Liver (tissue), 3 donors: ENCODE data around the gene KIFBP.

ENCODE experiments used
- EGR1 ChIP-seq, 2 donors: IDR thresholded peaks; 2 replicates each; pipeline ENCODE4 v1.6.1; 2016 to 2018; ENCODE audit warnings: antibody characterized with exemption in 2 of 2, low read depth in 2 of 2
- HNF4A ChIP-seq, 2 donors: conservative IDR thresholded peaks; 2 replicates each; pipeline ENCODE4 v1.6.1; 2016; ENCODE audit warnings: antibody characterized with exemption in 2 of 2, mild to moderate bottlenecking in 2 of 2
- JUND ChIP-seq, 2 donors: IDR thresholded peaks; 2 replicates each; pipeline ENCODE4 v1.6.1; 2016; ENCODE audit warnings: antibody characterized with exemption in 2 of 2
- RAD21 ChIP-seq, 2 donors: IDR thresholded peaks; 2 replicates each; pipeline ENCODE4 v1.6.1; 2016; ENCODE audit warnings: antibody characterized with exemption in 2 of 2, mild to moderate bottlenecking in 2 of 2
- SP1 ChIP-seq: IDR thresholded peaks from 2 replicates; pipeline ENCODE4 v1.6.1; 2018; ENCODE audit warnings: antibody characterized with exemption, mild to moderate bottlenecking
- YY1 ChIP-seq: IDR thresholded peaks from 2 replicates; pipeline ENCODE4 v1.6.1; 2016; ENCODE audit warnings: antibody characterized with exemption, mild to moderate bottlenecking
- TF ChIP-seq, protein P1 (sequence below): fragments of 150-350 bp; IDR thresholded peaks from 2 replicates; pipeline ENCODE4 v1.5.1; 2017; ENCODE audit warnings: improper control_type of control experiment, low read depth, low read length; ENCODE audit not compliant: missing input control
- TF ChIP-seq, protein P2 (sequence below): IDR thresholded peaks from 2 replicates; pipeline ENCODE4 v1.6.1; 2016; ENCODE audit warnings: antibody characterized with exemption
- TF ChIP-seq, protein P3 (sequence below): IDR thresholded peaks from 2 replicates; pipeline ENCODE4 v1.6.1; 2016; ENCODE audit warnings: antibody characterized with exemption, mild to moderate bottlenecking
- TF ChIP-seq, protein P4 (sequence below): IDR thresholded peaks from 2 replicates; pipeline ENCODE4 v1.6.1; 2016; ENCODE audit warnings: antibody characterized with exemption
- donor health status: healthy.
- donor health status: healthy.

DNA sequence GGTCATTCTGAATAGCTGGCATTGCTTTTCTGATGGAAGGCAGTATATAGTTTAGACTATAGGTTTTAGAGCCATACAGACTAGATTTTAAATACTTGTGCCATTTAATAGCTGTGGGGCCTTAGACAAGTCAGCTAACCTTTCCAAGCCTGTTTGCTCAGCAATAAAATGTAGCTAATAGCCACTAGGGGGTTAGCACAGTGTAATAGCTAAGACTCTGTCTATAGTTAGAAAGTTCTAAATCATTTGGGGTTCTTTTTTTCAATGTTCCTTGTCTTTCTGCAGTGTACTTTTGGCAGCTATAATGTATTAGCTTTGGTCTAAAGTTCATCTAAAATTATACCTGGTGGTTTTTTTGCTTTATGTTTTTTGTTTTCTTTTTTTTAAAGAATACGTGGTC, 7.5 kb upstream of the KIFBP start:
- TF ChIP-seq JUND (IDR thresholded peaks at IDR 0.05), result no peak
- no peak for TF ChIP-seq EGR1 (IDR thresholded peaks at IDR 0.05; ENCODE audit: low read depth in 2 of 2)
- TF ChIP-seq, protein P1, sequence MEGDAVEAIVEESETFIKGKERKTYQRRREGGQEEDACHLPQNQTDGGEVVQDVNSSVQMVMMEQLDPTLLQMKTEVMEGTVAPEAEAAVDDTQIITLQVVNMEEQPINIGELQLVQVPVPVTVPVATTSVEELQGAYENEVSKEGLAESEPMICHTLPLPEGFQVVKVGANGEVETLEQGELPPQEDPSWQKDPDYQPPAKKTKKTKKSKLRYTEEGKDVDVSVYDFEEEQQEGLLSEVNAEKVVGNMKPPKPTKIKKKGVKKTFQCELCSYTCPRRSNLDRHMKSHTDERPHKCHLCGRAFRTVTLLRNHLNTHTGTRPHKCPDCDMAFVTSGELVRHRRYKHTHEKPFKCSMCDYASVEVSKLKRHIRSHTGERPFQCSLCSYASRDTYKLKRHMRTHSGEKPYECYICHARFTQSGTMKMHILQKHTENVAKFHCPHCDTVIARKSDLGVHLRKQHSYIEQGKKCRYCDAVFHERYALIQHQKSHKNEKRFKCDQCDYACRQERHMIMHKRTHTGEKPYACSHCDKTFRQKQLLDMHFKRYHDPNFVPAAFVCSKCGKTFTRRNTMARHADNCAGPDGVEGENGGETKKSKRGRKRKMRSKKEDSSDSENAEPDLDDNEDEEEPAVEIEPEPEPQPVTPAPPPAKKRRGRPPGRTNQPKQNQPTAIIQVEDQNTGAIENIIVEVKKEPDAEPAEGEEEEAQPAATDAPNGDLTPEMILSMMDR, result no peak
- TF ChIP-seq, protein P2, sequence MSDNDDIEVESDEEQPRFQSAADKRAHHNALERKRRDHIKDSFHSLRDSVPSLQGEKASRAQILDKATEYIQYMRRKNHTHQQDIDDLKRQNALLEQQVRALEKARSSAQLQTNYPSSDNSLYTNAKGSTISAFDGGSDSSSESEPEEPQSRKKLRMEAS, result no peak
- no peak for TF ChIP-seq SP1
- no peak for TF ChIP-seq RAD21 (IDR thresholded peaks at IDR 0.05)
- TF ChIP-seq, protein P3, sequence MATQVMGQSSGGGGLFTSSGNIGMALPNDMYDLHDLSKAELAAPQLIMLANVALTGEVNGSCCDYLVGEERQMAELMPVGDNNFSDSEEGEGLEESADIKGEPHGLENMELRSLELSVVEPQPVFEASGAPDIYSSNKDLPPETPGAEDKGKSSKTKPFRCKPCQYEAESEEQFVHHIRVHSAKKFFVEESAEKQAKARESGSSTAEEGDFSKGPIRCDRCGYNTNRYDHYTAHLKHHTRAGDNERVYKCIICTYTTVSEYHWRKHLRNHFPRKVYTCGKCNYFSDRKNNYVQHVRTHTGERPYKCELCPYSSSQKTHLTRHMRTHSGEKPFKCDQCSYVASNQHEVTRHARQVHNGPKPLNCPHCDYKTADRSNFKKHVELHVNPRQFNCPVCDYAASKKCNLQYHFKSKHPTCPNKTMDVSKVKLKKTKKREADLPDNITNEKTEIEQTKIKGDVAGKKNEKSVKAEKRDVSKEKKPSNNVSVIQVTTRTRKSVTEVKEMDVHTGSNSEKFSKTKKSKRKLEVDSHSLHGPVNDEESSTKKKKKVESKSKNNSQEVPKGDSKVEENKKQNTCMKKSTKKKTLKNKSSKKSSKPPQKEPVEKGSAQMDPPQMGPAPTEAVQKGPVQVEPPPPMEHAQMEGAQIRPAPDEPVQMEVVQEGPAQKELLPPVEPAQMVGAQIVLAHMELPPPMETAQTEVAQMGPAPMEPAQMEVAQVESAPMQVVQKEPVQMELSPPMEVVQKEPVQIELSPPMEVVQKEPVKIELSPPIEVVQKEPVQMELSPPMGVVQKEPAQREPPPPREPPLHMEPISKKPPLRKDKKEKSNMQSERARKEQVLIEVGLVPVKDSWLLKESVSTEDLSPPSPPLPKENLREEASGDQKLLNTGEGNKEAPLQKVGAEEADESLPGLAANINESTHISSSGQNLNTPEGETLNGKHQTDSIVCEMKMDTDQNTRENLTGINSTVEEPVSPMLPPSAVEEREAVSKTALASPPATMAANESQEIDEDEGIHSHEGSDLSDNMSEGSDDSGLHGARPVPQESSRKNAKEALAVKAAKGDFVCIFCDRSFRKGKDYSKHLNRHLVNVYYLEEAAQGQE, result no peak
- TF ChIP-seq HNF4A (conservative IDR thresholded peaks at IDR 0.05), result no peak
- TF ChIP-seq YY1, result no peak
- TF ChIP-seq, protein P4, sequence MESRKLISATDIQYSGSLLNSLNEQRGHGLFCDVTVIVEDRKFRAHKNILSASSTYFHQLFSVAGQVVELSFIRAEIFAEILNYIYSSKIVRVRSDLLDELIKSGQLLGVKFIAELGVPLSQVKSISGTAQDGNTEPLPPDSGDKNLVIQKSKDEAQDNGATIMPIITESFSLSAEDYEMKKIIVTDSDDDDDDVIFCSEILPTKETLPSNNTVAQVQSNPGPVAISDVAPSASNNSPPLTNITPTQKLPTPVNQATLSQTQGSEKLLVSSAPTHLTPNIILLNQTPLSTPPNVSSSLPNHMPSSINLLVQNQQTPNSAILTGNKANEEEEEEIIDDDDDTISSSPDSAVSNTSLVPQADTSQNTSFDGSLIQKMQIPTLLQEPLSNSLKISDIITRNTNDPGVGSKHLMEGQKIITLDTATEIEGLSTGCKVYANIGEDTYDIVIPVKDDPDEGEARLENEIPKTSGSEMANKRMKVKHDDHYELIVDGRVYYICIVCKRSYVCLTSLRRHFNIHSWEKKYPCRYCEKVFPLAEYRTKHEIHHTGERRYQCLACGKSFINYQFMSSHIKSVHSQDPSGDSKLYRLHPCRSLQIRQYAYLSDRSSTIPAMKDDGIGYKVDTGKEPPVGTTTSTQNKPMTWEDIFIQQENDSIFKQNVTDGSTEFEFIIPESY, result no peak
